GM19351 (cell line): Measurements from ENCODE around the gene FOXA2.
A peak's percentile ranks its signal among the peaks of the same experiment; 100 is the strongest.
"Not testable (repeated sequence)": the region's sequence is repeated elsewhere in the genome, so short reads cannot be mapped to it uniquely, and the experiment has no call there.

Source experiments
- ATAC-seq: cut with Tn5 transposase; IDR thresholded peaks from one replicate; pipeline ENCODE4 v1.9.1; 2021; ENCODE audit warnings: mild to moderate bottlenecking, moderate library complexity; ENCODE audit not compliant: unreplicated experiment

FOXA2 gene

DNA sequence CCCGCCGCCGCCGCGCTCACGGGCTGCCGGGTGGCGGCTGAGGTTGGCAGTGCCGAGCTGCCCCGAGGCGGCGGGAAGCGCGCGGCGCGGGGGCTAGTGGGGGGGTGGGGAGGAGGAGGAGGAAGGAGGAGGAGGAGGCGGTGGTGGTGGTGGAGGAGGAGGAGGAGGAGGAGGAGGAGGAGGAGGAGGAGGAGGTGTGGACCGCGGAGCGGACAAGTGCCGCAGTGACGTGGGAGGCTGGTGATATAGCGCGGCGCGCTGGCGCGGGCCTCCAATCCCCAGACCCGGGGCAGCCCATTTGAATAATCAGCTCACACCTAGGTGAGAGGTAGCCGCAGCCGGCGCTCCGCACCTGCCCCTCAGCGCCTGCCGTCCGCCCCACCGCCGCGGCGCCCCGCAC, at the start of gene FOXA2:
TSS of gene FOXA2 (minus strand) at position 51 of the 400 bp plus-strand sequence. CDS start 294 bp downstream, outside the sequence.
- no peak for ATAC-seq

DNA sequence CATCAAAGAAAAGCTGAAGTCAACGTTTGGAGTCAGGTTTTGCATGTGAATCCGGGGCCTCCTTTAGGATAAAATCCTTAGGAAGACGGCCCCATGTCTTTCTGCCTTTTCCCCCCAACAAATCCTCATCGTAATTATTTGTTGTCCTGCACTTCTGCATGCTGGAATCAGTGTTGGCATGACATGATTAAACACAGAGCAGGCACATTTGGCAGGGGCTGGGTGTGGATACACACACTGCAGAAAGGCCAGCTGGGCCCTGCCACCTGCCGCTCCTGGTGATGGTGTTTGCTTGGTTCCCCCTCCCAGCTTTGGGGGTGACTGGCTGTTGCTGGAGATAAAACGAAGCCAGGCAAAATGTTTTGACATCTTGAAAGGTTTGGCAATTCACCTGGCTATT, 46.3 kb upstream of the FOXA2 start:
- no peak for ATAC-seq

DNA sequence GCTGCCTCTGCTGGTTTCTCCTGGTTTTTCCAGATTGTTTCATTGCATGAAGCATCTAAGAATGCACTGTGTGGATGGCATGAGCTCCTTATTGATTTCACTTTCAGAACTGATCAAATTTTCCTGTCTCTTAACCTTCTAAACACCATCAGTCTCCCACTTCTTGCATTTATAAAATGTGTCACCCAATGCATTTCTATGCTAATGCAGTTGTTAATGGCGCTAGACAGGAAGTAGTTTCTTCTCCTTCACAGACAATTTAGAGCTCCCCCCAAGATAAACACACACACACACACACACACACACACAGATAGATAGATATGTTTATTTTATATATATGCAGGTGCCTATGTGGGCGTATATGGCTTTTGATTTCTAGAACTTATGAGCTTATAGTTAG, 45.6 kb upstream of the FOXA2 start:
- ATAC-seq = no peak

DNA sequence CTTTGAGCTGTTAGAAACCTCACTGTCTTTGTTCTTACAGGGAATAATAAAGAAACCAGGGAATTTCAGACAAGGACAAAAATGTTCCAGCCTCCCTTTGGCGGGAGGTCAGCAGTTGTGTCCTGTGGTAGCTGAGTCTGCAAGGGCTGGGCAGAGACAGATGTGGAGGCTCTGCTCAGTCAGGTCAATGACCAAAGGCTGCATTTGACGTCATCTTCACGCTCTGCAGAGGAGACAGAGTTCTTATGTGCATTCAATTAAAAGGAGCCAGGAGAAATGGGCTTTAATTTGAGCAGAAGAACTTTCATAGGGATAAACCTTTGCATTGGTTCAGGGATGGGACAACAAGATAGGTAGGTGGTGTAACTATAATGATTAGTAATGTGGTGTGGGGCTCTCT, 45.1 kb upstream of the FOXA2 start:
- ATAC-seq = no peak

DNA sequence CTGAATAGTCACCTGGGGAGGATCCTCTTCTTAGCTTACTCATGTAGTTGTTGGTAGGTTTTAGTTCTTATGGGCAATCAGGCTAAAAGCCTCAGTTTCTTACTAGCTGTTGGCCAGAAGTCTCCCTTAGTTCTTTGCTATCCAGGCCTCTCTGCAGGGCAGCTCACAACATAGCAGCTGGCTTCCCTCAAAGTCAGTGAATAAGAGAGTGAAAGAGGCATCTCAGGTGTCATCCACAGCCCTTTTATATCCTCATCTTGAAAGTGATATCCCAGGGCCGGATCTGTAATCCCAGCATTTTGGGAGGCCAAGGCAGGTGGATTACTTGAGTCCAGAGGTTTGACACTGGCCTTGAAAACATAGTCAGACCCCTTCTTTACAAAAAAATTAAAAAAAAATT, 42.1 kb upstream of the FOXA2 start:
- no peak for ATAC-seq

DNA sequence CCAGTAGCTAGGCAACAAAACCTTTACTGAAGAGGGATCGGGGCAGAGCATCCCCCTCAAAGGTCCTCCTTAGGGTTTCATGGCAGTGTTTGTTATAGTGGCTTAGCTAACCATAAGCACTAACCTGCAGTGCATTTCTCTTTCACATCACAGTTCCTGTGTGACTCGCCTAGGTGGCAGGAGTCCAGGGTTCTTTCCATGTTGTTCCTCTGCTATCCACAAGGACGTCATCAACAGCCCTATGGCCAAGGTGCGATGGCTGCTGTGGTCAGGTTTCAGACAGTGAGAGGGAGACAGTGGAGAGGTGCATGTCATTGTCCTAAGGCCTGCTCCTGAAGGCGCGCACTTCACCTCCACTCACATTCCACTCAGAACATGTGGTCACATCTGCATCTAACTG, 38.8 kb upstream of the FOXA2 start:
- no peak for ATAC-seq

DNA sequence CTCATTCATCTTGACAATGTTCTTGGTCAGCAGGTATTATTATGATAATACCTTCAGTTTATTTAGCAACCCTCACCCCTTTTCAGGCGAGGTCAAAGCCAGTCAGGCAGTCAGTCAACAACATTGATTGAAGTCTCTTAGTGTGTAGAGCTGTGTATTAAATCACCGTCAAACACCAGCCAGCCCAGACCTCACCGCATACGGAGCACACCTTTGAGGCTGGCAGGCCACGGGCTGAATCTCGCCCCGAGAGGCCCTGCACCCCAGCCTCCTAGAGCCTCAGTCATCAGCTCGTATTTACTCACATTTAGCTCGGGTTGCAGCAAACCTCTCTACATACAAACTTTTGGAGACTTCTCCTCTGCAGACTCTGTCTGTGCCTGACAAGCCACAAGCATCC, 36.0 kb upstream of the FOXA2 start:
- ATAC-seq = no peak

DNA sequence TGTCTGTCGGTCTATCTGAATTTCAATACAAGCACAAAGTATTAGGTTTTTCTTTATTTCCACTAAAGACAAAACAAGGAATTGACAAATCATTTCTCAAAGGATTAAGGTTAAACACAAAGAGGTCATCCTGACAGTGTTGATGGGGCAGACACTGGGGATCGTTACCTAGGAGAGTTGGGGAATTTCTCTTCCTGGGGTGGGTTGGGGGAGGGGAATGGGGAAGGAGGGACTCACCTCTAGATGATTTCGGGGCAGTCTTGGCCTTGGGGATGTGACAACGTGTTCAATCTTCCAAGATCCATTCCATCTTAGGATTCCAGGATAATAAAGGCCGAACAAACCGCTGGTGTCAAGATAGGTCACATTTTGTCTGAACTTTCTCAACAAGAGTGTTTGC, 35.4 kb upstream of the FOXA2 start:
- ATAC-seq = no peak

DNA sequence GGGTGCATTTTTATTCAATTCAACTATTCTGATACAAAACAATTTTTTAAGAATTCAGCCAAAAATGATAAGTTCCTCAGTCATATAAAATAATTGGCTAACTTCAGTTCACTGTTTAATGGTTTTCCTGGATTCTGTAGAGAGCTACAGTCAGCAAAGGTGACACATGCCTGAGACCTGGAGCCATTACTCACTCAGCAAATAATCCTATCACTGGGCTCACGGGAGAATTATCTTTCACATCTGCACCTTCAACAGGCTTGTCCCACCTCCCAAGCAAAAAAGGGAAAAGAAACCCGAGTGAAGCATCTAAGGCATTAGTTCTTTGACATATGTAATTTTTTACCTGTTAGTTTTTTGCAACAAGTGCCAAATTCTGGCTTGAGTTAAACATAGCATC, 34.9 kb upstream of the FOXA2 start:
- ATAC-seq = no peak

DNA sequence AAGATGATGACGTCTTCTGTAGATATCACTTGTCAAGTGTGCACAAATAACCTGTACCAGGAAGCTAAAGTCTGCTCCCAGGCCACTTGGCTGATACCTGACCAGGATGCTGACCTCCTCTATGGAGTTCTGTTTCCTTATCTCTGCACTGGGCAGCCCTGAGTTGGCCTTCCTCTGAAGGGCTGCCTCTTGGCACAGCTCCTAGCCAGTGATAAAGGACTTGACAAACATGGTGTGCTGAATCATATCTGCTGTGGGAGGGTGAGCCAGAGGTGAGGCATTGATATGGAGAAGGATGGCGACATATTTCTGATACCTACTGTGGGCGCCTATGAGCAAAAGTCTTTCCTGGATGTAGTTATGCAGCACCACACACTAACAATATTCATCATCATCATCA, 32.8 kb upstream of the FOXA2 start:
- no peak for ATAC-seq

DNA sequence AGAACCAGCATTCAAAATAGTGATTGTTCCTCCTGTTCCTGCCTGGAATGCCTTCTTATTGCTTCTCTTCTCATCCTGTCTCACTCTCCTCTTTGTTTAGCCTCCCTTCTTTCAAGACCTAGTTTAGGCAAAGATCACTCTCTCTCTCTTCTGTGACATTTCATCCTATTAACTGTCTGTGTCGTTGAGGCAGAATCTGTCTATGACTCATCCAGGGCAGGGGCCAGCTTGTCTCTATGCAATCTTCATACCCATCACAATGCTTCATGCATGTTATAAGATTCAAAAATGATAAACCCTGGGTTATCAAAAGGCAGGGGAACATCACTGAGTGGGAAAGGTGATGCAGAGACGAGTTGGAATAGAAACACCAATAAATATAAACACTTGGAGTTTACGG, 32.2 kb upstream of the FOXA2 start:
- ATAC-seq = no peak

DNA sequence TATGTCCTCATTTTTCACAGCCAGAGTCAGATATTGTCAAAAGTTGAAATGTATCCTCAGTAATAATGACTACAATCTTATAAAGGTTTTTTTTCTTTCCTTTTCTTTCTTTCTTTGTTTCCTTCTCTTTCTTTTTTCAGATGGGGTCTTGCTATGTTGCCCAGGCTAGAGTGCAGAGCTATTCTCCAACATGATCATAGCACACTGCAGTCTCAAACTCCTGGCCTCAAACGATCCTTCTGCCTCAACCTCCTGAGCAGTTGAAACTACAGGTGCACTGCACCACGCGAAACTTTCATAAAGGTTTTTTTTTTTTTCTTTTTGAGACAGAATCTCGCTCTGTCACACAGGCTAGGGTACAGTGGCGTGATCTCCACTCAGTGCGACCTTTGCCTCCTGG, 31.1 kb upstream of the FOXA2 start:
- ATAC-seq = no peak

DNA sequence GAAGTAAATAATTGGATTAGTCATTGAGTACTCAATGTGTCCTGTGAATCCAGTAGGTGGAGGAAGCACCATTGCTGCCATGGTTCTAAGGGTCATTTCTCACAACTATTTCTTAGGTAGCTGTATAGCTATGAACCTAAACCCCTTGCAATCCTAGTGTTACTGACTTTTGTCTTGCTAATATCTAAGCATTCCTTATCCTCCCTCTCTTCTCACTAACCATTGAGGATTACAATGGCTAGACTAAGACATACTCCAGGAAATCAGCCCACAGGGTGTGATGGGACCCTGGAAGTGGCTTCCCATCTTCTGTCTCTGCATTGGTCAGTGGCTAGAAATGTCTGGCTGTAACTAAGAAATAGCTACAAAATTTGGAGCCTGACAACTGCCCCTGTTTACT, 27.3 kb upstream of the FOXA2 start:
- no peak for ATAC-seq

DNA sequence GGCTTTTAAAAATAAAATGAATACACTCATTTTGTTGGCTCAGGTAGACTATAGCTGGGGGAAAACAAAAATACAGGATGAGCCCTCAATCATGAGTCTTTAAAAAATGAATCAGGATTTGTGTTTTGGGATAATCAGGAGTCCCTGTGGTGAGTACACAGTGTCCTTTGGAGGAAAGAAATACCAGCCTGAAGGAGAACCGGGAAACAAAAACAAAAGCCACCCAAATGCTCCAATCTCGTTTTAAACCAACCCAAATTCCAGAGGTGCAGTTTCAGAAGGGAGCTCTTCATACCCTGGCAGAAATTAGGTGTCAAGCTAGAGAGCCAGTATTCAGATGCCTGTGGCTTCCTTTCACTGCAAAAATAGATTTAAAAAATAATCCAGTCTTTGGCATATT, 23.3 kb upstream of the FOXA2 start:
- ATAC-seq = no peak

DNA sequence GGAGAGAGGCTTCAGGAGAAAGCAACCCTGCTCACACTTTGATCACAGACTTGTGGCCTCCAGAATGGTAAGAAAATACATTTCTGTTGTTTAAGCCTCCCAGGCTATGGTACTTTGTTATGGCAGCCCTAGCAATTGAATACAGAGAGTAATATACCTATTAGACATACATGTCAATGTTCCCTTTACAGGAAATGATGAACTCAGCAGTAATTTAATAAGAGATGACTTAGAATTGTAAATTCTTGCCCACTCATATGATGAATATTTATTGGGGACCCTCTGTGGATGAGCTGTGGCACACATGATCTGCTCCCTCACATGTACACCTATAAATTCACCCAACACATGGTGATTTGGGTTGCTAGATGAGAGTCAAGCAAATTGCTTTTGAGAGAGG, 20.4 kb upstream of the FOXA2 start:
- ATAC-seq = no peak

DNA sequence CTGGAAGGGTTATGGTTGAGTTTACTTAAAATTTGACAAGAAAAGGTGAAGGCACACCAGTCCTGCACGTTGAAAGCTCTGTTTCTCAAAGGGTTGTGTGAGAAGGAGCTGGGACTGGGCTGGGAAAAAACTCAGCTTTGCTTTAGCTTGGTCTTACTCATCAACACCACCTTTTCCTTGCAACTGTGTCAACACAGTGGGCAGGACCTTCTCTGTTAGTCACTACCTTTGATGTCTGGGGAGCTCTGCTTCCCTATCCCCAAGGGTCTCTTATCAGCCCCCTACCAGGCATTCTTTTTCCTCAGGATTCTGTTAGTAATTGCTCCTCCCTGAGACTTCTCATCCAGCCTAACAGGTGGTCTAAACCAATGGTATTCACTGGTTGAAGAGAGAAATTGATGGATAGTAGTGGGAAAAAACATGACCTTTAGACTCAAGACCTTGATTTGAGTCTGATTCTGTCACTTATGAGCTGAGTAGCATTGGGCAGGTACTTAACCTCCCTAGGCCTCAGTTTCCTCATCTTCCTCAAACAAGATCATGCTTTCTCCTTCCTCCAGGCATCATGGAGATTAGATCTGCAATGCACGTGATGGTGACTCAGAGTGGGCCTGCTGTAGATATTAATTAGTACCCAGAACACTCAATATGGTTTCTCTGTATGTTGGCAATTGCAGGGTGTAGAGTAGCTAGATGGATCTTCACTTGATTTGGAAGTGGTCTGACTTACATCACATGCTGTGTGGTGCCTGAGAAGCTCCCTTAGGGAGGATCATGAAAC, 17.2 kb upstream of the FOXA2 start:
- no peak for ATAC-seq

DNA sequence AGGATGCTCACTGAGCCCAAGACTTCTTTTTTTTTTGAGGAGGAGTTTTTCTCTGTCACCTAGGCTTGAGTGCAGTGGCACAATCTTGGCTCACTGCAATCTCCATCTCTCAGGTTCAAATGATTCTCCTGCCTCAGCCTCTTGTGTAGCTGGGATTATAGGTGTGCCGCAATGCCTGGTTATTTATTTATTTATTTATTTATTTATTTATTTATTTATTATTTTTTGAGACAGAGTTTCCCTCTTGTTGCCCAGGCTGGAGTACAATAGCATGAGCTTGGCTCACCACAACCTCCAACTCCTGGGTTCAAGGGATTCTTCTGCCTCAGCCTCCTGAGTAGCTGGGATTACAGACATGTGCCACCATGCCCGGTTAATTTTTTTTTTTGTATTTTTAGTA, 14.9 kb upstream of the FOXA2 start:
- not testable (repeated sequence) for ATAC-seq

DNA sequence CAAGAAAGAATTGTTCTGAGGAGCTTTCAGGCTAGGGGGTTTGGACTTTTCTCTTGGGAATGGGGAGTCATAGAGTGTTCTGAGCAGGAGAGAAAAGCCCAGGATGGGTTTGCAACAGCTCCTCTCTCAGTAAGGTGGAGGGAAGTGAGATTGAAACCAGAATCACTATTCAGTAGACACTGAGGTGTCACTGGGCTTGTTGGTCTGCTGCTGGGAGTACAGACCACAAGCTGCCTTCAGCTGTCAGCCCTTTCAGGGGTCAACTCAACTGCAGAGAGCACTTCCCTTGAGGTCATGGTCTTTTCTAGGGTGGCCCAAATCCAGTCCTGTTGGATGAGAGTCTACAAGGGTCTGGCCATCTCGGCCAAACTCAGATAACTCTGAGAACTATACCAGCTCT, 12.9 kb upstream of the FOXA2 start:
- ATAC-seq = peak; percentile 80

DNA sequence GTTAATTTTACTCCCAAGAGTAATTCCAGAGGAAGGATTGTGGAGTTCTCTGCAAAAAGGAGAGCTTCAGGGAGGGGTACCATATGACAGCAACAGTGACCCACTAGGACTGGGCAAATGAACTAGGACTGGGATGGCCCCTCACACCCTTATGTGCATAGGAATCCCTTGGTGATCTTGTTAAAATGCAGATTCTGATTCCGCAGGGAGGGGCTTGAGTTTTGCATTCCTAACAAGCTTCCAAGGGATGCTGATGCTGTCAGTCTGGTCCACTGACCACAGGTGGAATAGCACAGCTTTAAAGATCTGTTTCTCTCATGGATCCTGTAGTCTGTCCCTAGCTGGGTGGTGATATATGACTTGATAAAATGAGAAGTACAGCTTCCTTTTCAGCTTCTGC, 6.3 kb upstream of the FOXA2 start:
- no peak for ATAC-seq

DNA sequence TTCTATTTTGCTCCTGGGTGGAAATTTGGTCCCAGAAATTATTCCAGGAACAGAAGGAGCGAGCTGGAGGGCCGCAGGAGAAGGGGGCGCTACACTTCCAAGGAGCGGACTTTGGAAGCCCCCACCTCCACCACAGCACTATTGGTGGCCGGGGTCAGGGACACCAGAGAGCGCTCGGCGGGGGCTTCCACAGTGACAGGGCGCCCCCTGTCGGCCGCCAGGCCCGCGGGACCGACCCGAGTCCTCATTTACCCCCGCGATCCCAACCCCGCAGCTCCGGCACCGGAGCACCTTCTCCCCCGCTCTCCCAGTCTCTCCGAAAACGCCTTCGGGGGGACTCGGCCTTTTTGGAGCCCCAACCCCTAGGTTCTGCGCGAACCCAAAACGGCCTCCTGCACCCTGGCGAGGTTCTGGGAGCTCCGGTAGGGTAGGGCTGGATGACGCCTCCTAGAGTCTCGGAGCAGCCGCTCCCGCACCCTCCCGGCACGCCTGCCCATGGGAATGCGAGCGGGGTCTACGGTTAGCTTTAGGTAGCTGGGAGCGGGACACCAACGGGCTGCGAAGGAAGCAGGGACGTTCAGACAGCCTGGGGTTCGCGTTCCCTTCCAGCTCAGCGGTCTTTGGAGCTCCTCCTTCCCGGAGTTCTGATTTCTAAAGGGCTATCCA, 2.4 kb upstream of the FOXA2 start:
- ATAC-seq = no peak

DNA sequence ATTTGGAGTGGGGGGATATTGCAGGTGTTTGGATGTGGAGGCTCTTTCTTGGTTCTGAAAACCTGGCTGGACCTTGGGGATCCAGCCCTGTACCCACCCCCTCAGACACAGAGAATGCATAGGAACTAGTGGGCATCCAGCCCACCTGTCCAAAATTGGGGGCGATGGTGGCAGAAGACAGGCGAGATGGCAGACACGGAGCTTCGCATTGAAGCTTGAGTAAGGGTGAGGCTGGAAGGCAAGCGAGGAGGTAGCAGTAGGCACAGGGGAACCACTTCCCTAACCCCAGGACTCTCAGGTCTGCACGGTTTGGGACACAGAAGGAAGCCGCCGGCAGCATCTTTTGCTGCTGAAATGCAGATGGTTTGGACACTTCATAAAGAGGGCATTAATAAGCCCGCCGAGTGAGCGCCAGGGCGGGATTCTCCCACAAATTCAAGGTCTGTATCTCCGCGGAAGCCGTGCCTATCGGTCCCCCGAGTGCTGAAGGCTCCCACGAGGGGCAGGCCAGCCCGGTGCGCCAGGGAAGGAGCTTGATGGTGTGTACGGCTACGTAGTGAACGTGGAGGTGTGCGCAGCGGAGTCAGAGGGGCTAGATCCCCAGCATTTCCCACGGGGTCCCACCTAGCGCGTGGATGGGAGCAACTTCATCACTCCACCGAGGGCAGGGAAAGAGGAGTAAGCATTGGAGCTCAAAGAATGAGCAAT, 1.6 kb upstream of the FOXA2 start:
- ATAC-seq = no peak
